ENCODE results near the gene CFAP77.

CFAP77 gene

GRCh38 chr9:132622159-132622558, 212.1 kb downstream of the CFAP77 start:
- DNase-seq = no peak
- no peaks in the 10 kb centered on the region for H3K4me1 ChIP-seq (ENCODE audit: control extremely low read depth in 1 of 4, control insufficient read depth in 4 of 4, insufficient read depth in 4 of 4, low read length in 3 of 4)
- ChIA-PET POLR2A (no interaction called here), CTCF (interaction anchor here (1.5 kb wide), 1 partner anchor 15 kb away, joined by 3 read pairs; no protein-coding TSS in a partner anchor)
- H3K27me3 ChIP-seq (replicated peaks in 2 of 5; ENCODE audit: control insufficient read depth in 4 of 5, insufficient read depth in 5 of 5, low read length in 4 of 5) = no peaks in the 10 kb centered on the region
- H3K36me3 ChIP-seq (ENCODE audit: control insufficient read depth in 4 of 4, insufficient read depth in 4 of 4, low read length in 3 of 4) = peaks cover 4 to 71% (median 35%) of the 10 kb centered on the region in 4 experiments
- WGBS (ENCODE audit: insufficient coverage) = 88% methylated on average over 5 of the region's 5 CpGs
- H3K4me3 ChIP-seq (ENCODE audit: control insufficient read depth in 1 of 7, extremely low read depth in 1 of 7, insufficient read depth in 4 of 7, low read depth in 2 of 7, low read length in 6 of 7) = no peak overlapping the region
- no peaks in the 10 kb centered on the region for H3K9me3 ChIP-seq (ENCODE audit: control extremely low read depth in 1 of 5, control insufficient read depth in 4 of 5, insufficient read depth in 2 of 5, low read depth in 1 of 5, low read length in 4 of 5)
- H3K27ac ChIP-seq (ENCODE audit: insufficient read depth in 1 of 2, low read depth in 1 of 2, low read length in 2 of 2, poor library complexity in 1 of 2, severe bottlenecking in 2 of 2) = no peak overlapping the region

Measured in common myeloid progenitor, CD34-positive (primary cell).